HepG2 (cell line): ENCODE data around the gene UNC50. TPM values are rescaled to one million over a fixed set of nuclear protein-coding genes. Genes with fewer than 3 reads are reported as not detected.

ENCODE experiments used
- DNMT3B ChIP-seq: conservative IDR thresholded peaks from 2 replicates; pipeline ENCODE4 v1.6.1; 2016; ENCODE audit warnings: missing biosample characterization, control low read depth
- GATA4 ChIP-seq: sonication (generic); IDR thresholded peaks from 2 replicates; pipeline ENCODE4 v1.6.1; 2016; ENCODE audit warnings: antibody characterized with exemption, low read depth, borderline replicate concordance
- HHEX ChIP-seq: IDR thresholded peaks from 2 replicates; pipeline ENCODE4 v1.6.1; 2016; ENCODE audit warnings: control low read depth
- RXRA ChIP-seq: sonication (generic); formaldehyde crosslinking; IDR thresholded peaks from 2 replicates; pipeline ENCODE4 v1.5.1; 2020; ENCODE audit warnings: missing genetic modification reagents
- SKI ChIP-seq: fragments of 450-650 bp; IDR thresholded peaks from one replicate; pipeline ENCODE4 v1.6.1; 2018; ENCODE audit warnings: mild to moderate bottlenecking; ENCODE audit not compliant: partially characterized antibody
- SMYD3 ChIP-seq: sonication (generic); formaldehyde crosslinking; IDR thresholded peaks from 2 replicates; pipeline ENCODE4 v1.8.1; 2023; ENCODE audit warnings: mild to moderate bottlenecking, missing genetic modification reagents
- SSRP1 ChIP-seq: IDR thresholded peaks from 2 replicates; pipeline ENCODE4 v1.6.1; 2016; ENCODE audit warnings: control low read depth
- ZNF142 ChIP-seq: sonication (generic); formaldehyde crosslinking; IDR thresholded peaks from 2 replicates; pipeline ENCODE4 v1.4.0; 2020; ENCODE audit warnings: missing genetic modification reagents
- ZNF318 ChIP-seq: sonication (generic); formaldehyde crosslinking; IDR thresholded peaks from 2 replicates; pipeline ENCODE4 v1.4.0; 2020; ENCODE audit warnings: mild to moderate bottlenecking, missing genetic modification reagents
- ZNF44 ChIP-seq: sonication (generic); formaldehyde crosslinking; IDR thresholded peaks from 2 replicates; pipeline ENCODE4 v1.5.1; 2020; ENCODE audit warnings: mild to moderate bottlenecking, missing genetic modification reagents
- ZNF441 ChIP-seq: sonication (generic); formaldehyde crosslinking; IDR thresholded peaks from 2 replicates; pipeline ENCODE4 v1.7.0; 2021; ENCODE audit warnings: missing genetic modification reagents, borderline replicate concordance
- polyA plus RNA-seq, 8 experiments: library from polyadenylated mRNA; depleted of rRNA in 3 of 8; stranded (reverse) in 7 of 8; unstranded in 1 of 8; fragments of >200 nt; fragmentation: Illumina TruSeq in 4 of 8; extraction: Trizol in 4 of 8; gene quantifications; 2 replicates each; pipeline versions ENCODE4 v1.2.1 to v1.2.3, GENCODE V29; 2011 to 2016; ENCODE audit warnings: low read depth in 4 of 8, missing spikeins in 1 of 8, mixed read lengths in 1 of 8; ENCODE audit not compliant: insufficient read depth in 1 of 8
- total RNA-seq, 5 experiments: library from RNA; depleted of rRNA; stranded (reverse); fragments of >200 nt; fragmentation: Illumina TruSeq; extraction: Trizol; gene quantifications; 2 replicates each; pipeline ENCODE4 v1.2.3, GENCODE V29; 2016; ENCODE audit warnings: low read depth in 1 of 5
- TF ChIP-seq, protein P1 (sequence below): sonication (generic); formaldehyde crosslinking; IDR thresholded peaks from 2 replicates; pipeline ENCODE4 v1.5.1; 2020; ENCODE audit warnings: mild to moderate bottlenecking, missing genetic modification reagents

Gene UNC50
- total and polyA plus RNA-seq, 2 of the 13 experiments (the other 11 are each of a cell fraction or from before 2014, with no cell fraction given) = 92.6 to 95.6 TPM

- TF ChIP-seq SSRP1 (CRISPR knock-in tag) (no peak), RXRA (no peak), ZNF318 (CRISPR knock-in tag) (no peak), GATA4 (no peak), ZNF441 (CRISPR knock-in tag) (no peak), SKI (no peak), ZNF142 (CRISPR knock-in tag) (no peak), SMYD3 (CRISPR knock-in tag) (no peak), HHEX (CRISPR knock-in tag) (no peak), DNMT3B (CRISPR knock-in tag) (no peak), ZNF44 (CRISPR knock-in tag) (no peak)
- TF ChIP-seq, protein P1, sequence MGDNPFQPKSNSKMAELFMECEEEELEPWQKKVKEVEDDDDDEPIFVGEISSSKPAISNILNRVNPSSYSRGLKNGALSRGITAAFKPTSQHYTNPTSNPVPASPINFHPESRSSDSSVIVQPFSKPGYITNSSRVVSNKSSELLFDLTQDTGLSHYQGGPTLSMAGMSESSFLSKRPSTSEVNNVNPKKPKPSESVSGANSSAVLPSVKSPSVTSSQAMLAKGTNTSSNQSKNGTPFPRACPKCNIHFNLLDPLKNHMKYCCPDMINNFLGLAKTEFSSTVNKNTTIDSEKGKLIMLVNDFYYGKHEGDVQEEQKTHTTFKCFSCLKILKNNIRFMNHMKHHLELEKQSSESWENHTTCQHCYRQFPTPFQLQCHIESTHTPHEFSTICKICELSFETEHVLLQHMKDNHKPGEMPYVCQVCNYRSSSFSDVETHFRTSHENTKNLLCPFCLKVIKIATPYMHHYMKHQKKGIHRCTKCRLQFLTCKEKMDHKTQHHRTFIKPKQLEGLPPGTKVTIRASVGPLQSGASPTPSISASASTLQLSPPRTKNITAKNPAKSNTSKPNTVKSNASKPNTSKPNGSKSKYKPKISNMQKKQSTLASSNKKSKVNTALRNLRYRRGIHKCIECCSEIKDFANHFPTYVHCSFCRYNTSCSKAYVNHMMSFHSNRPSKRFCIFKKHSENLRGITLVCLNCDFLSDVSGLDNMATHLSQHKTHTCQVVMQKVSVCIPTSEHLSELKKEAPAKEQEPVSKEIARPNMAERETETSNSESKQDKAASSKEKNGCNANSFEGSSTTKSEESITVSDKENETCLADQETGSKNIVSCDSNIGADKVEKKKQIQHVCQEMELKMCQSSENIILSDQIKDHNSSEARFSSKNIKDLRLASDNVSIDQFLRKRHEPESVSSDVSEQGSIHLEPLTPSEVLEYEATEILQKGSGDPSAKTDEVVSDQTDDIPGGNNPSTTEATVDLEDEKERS (CRISPR knock-in tag) = no peak
Measured at GRCh38 chr2:98649135-98649991, 41.0 kb downstream of the UNC50 start (continued).
